ENCODE data around the gene ERBB4.

GRCh38 chr2:211762479-211762878 lies 776.1 kb downstream of the ERBB4 start:
- TF ChIP-seq CHD4 (IDR thresholded peaks at IDR 0.05; ENCODE audit: borderline replicate concordance) (no peak), ESRRA (IDR thresholded peaks at IDR 0.05; ENCODE audit: borderline replicate concordance, low read length) (no peak), RFX5 (IDR thresholded peaks at IDR 0.05) (no peak), REST (IDR thresholded peaks at IDR 0.05) (no peak)
- TF ChIP-seq, protein P1, sequence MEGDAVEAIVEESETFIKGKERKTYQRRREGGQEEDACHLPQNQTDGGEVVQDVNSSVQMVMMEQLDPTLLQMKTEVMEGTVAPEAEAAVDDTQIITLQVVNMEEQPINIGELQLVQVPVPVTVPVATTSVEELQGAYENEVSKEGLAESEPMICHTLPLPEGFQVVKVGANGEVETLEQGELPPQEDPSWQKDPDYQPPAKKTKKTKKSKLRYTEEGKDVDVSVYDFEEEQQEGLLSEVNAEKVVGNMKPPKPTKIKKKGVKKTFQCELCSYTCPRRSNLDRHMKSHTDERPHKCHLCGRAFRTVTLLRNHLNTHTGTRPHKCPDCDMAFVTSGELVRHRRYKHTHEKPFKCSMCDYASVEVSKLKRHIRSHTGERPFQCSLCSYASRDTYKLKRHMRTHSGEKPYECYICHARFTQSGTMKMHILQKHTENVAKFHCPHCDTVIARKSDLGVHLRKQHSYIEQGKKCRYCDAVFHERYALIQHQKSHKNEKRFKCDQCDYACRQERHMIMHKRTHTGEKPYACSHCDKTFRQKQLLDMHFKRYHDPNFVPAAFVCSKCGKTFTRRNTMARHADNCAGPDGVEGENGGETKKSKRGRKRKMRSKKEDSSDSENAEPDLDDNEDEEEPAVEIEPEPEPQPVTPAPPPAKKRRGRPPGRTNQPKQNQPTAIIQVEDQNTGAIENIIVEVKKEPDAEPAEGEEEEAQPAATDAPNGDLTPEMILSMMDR (IDR thresholded peaks at IDR 0.05) = no peak
